ENCODE measurements around the gene CACHD1. TPM values are rescaled to one million over a fixed set of nuclear protein-coding genes. Genes with fewer than 3 reads are reported as not detected.

CACHD1 gene
- polyA plus RNA-seq, 1 donor from 2014 or later = 12.7 TPM

DNA sequence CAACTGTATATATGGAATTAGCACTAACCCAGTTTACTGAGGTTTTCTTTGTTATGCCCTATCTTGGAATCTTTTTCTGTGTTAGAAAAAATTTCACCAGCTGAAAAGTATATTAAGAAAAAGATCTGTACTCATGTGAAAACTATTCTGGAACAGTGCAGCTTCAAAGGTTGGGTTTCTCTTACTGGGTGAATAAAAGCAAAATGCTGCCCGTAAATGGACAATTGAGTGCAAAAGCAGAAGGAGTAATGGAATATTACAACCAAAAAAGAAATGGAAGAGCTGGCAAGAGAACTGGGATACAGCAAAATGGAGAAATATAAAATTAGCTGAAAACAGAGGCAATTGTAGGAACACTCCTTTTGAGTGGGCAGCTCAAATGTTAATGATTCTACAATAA, 257.9 kb downstream of the CACHD1 start:
- no peak overlapping the region for H3K4me2 ChIP-seq (ENCODE audit: low read length)
- H3K27me3 ChIP-seq (ENCODE audit: insufficient read depth, low read depth, low read length) = no peaks in the 10 kb centered on the region
- H3K79me2 ChIP-seq (replicated peaks; ENCODE audit: insufficient read depth, low read length) = no peaks in the 10 kb centered on the region
- no peak overlapping the region for H3K9ac ChIP-seq (ENCODE audit: low read length)
- H3K9me2 ChIP-seq (ENCODE audit: insufficient read depth, low read length) = no peaks in the 10 kb centered on the region
- H3K27ac ChIP-seq (ENCODE audit: low read length) = no peak overlapping the region
- H4K20me1 ChIP-seq (ENCODE audit: insufficient read depth) = no peaks in the 10 kb centered on the region
- H3K4me3 ChIP-seq (ENCODE audit: low read length) = no peak overlapping the region
- no peak for TF ChIP-seq POLR2AphosphoS5 (IDR thresholded peaks at IDR 0.05)
- TF ChIP-seq TAF1 (IDR thresholded peaks at IDR 0.05; ENCODE audit: low read depth) = no peak
- TF ChIP-seq SMC3 (conservative IDR thresholded peaks at IDR 0.05; ENCODE audit: poor library complexity) = no peak
- TF ChIP-seq EZH2 (IDR thresholded peaks at IDR 0.05; ENCODE audit: borderline replicate concordance, insufficient read depth, low read length, poor library complexity, severe bottlenecking) = no peak
- TF ChIP-seq EP300 (conservative IDR thresholded peaks at IDR 0.05; ENCODE audit: poor library complexity, severe bottlenecking) = no peak
- TF ChIP-seq, protein P1, sequence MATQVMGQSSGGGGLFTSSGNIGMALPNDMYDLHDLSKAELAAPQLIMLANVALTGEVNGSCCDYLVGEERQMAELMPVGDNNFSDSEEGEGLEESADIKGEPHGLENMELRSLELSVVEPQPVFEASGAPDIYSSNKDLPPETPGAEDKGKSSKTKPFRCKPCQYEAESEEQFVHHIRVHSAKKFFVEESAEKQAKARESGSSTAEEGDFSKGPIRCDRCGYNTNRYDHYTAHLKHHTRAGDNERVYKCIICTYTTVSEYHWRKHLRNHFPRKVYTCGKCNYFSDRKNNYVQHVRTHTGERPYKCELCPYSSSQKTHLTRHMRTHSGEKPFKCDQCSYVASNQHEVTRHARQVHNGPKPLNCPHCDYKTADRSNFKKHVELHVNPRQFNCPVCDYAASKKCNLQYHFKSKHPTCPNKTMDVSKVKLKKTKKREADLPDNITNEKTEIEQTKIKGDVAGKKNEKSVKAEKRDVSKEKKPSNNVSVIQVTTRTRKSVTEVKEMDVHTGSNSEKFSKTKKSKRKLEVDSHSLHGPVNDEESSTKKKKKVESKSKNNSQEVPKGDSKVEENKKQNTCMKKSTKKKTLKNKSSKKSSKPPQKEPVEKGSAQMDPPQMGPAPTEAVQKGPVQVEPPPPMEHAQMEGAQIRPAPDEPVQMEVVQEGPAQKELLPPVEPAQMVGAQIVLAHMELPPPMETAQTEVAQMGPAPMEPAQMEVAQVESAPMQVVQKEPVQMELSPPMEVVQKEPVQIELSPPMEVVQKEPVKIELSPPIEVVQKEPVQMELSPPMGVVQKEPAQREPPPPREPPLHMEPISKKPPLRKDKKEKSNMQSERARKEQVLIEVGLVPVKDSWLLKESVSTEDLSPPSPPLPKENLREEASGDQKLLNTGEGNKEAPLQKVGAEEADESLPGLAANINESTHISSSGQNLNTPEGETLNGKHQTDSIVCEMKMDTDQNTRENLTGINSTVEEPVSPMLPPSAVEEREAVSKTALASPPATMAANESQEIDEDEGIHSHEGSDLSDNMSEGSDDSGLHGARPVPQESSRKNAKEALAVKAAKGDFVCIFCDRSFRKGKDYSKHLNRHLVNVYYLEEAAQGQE (IDR thresholded peaks at IDR 0.05; ENCODE audit: borderline replicate concordance) = no peak
- no peak for TF ChIP-seq RAD21 (conservative IDR thresholded peaks at IDR 0.05)
- TF ChIP-seq, protein P2, sequence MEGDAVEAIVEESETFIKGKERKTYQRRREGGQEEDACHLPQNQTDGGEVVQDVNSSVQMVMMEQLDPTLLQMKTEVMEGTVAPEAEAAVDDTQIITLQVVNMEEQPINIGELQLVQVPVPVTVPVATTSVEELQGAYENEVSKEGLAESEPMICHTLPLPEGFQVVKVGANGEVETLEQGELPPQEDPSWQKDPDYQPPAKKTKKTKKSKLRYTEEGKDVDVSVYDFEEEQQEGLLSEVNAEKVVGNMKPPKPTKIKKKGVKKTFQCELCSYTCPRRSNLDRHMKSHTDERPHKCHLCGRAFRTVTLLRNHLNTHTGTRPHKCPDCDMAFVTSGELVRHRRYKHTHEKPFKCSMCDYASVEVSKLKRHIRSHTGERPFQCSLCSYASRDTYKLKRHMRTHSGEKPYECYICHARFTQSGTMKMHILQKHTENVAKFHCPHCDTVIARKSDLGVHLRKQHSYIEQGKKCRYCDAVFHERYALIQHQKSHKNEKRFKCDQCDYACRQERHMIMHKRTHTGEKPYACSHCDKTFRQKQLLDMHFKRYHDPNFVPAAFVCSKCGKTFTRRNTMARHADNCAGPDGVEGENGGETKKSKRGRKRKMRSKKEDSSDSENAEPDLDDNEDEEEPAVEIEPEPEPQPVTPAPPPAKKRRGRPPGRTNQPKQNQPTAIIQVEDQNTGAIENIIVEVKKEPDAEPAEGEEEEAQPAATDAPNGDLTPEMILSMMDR (IDR thresholded peaks at IDR 0.05; ENCODE audit: poor library complexity, severe bottlenecking) = no peak
- no peak for TF ChIP-seq MXI1 (conservative IDR thresholded peaks at IDR 0.05; ENCODE audit: poor library complexity, severe bottlenecking)
- no peaks in the 10 kb centered on the region for H3K9me3 ChIP-seq (ENCODE audit: low read length)
- no peaks in the 10 kb centered on the region for H3F3A ChIP-seq (ENCODE audit: insufficient read depth, low read length, poor library complexity, severe bottlenecking)
- no peaks in the 10 kb centered on the region for H3K36me3 ChIP-seq (ENCODE audit: insufficient read depth, low read length)
- no peak overlapping the region for H2AFZ ChIP-seq (ENCODE audit: low read depth, low read length)

- Histone ChIP-seq H3K27ac (ENCODE audit: low read length) (no peak overlapping the region), H3K9ac (ENCODE audit: low read length) (no peak overlapping the region), H2AFZ (ENCODE audit: low read depth, low read length) (no peak overlapping the region), H4K20me1 (ENCODE audit: insufficient read depth) (no peaks in the 10 kb centered on the region), H3K9me2 (ENCODE audit: insufficient read depth, low read length) (no peaks in the 10 kb centered on the region), H3K4me3 (ENCODE audit: low read length) (no peak overlapping the region), H3K79me2 (replicated peaks; ENCODE audit: insufficient read depth, low read length) (no peaks in the 10 kb centered on the region), H3K9me3 (ENCODE audit: low read length) (no peaks in the 10 kb centered on the region), H3K36me3 (ENCODE audit: insufficient read depth, low read length) (no peaks in the 10 kb centered on the region), H3F3A (ENCODE audit: insufficient read depth, low read length, poor library complexity, severe bottlenecking) (no peaks in the 10 kb centered on the region), H3K27me3 (ENCODE audit: insufficient read depth, low read depth, low read length) (no peaks in the 10 kb centered on the region), H3K4me2 (ENCODE audit: low read length) (no peak overlapping the region)
- TF ChIP-seq RAD21 (conservative IDR thresholded peaks at IDR 0.05) (no peak), POLR2AphosphoS5 (IDR thresholded peaks at IDR 0.05) (no peak), MXI1 (conservative IDR thresholded peaks at IDR 0.05; ENCODE audit: poor library complexity, severe bottlenecking) (no peak)
These were observed 263.8 kb downstream of the CACHD1 start for GRCh38 chr1:64733581-64734286.

Measured in neural cell (in vitro differentiated cells).